GM18517 (cell line): ENCODE results near the gene WNK2.

Experiments used
- ATAC-seq: cut with Tn5 transposase; IDR thresholded peaks from one replicate; pipeline ENCODE4 v1.9.1; 2021; ENCODE audit warnings: mild to moderate bottlenecking, moderate library complexity; ENCODE audit not compliant: unreplicated experiment

The WNK2 gene

GRCh38 chr9:93263334-93264229 is 79.6 kb downstream of the WNK2 start:
- no peak for ATAC-seq

GRCh38 chr9:93264338-93265125 is 80.6 kb downstream of the WNK2 start:
- ATAC-seq, result no peak

GRCh38 chr9:93265301-93265971 is 81.5 kb downstream of the WNK2 start:
- no peak for ATAC-seq

- no peak for ATAC-seq
Observed at GRCh38 chr9:93265972-93266371, 82.0 kb downstream of the WNK2 start.

- no peak for ATAC-seq
Observed at GRCh38 chr9:93266521-93267001, 82.6 kb downstream of the WNK2 start.

GRCh38 chr9:93267091-93267541 is 83.2 kb downstream of the WNK2 start:
- ATAC-seq, result no peak

GRCh38 chr9:93267681-93268505 is 84.0 kb downstream of the WNK2 start:
- no peak for ATAC-seq

GRCh38 chr9:93268551-93269314 is 84.8 kb downstream of the WNK2 start:
- ATAC-seq, result no peak

GRCh38 chr9:93270976-93271375 is 87.0 kb downstream of the WNK2 start:
- ATAC-seq, result no peak

GRCh38 chr9:93276973-93277372 is 93.0 kb downstream of the WNK2 start:
- no peak for ATAC-seq

- no peak for ATAC-seq
Observed at GRCh38 chr9:93278144-93278543, 94.2 kb downstream of the WNK2 start.

GRCh38 chr9:93280661-93281259 is 96.8 kb downstream of the WNK2 start:
- ATAC-seq, result no peak

- no peak for ATAC-seq
Observed at GRCh38 chr9:93286252-93287188, 102.6 kb downstream of the WNK2 start.

GRCh38 chr9:93287189-93287552 is 103.2 kb downstream of the WNK2 start:
- no peak for ATAC-seq

GRCh38 chr9:93287593-93287992 is 103.7 kb downstream of the WNK2 start:
- no peak for ATAC-seq

- no peak for ATAC-seq
Observed at GRCh38 chr9:93288341-93288740, 104.4 kb downstream of the WNK2 start.

GRCh38 chr9:93288891-93289883 is 105.2 kb downstream of the WNK2 start:
- no peak for ATAC-seq
